Liver (tissue), 9 donors: ENCODE data around the gene TMEM59. TPM values are rescaled to one million over a fixed set of nuclear protein-coding genes. Genes with fewer than 3 reads are reported as not detected.

Experiments
- DNase-seq: peaks from one replicate; pipeline ENCODE4 v3.0.0-alpha.2; 2017; ENCODE audit warnings: low spot score
- H3K27ac ChIP-seq, 2 donors: one replicate each; pipeline ENCODE4 v1.7.0; 2013; ENCODE audit warnings: inconsistent platforms in 2 of 2, low read length in 2 of 2, control low read depth in 1 of 2, low read depth in 1 of 2, mild to moderate bottlenecking in 1 of 2
- H3K27me3 ChIP-seq, 4 donors: one replicate each; pipeline versions ENCODE4 v1.6.1 to v1.7.0; 2013; ENCODE audit warnings: low read length in 3 of 4, inconsistent platforms in 1 of 4, mild to moderate bottlenecking in 1 of 4, moderate library complexity in 1 of 4; ENCODE audit not compliant: control insufficient read depth in 4 of 4, insufficient read depth in 4 of 4
- H3K36me3 ChIP-seq, 4 donors: one replicate each; pipeline versions ENCODE4 v1.6.1 to v1.7.0; 2013; ENCODE audit warnings: low read length in 3 of 4, mild to moderate bottlenecking in 3 of 4, low read depth in 1 of 4, moderate library complexity in 1 of 4; ENCODE audit not compliant: control insufficient read depth in 4 of 4, insufficient read depth in 3 of 4
- H3K4me1 ChIP-seq, 4 donors: one replicate each; pipeline versions ENCODE4 v1.6.1 to v1.7.0; 2013; ENCODE audit warnings: low read length in 3 of 4, mild to moderate bottlenecking in 3 of 4, moderate library complexity in 1 of 4; ENCODE audit not compliant: control insufficient read depth in 4 of 4, insufficient read depth in 4 of 4
- H3K4me3 ChIP-seq, 3 donors: one replicate each; pipeline versions ENCODE4 v1.6.1 to v1.7.0; 2013; ENCODE audit warnings: low read length in 3 of 3, control low read depth in 1 of 3, low read depth in 1 of 3, mild to moderate bottlenecking in 1 of 3
- H3K9ac ChIP-seq, 2 donors: one replicate each; pipeline ENCODE4 v1.7.0; 2013; ENCODE audit warnings: low read length in 2 of 2, mild to moderate bottlenecking in 2 of 2, moderate library complexity in 2 of 2, control low read depth in 1 of 2, low read depth in 1 of 2
- H3K9me3 ChIP-seq, 4 donors: one replicate each; pipeline versions ENCODE4 v1.6.1 to v1.7.0; 2013; ENCODE audit warnings: low read length in 3 of 4; ENCODE audit not compliant: control insufficient read depth in 4 of 4
- ATF3 ChIP-seq: IDR thresholded peaks from 2 replicates; pipeline ENCODE4 v1.6.1; 2016; ENCODE audit warnings: antibody characterized with exemption
- CTCF ChIP-seq: fragments of 150-350 bp; IDR thresholded peaks from 2 replicates; pipeline ENCODE4 v1.5.1; 2017; ENCODE audit warnings: improper control_type of control experiment, low read depth, low read length; ENCODE audit not compliant: missing input control
- EGR1 ChIP-seq, 2 donors: IDR thresholded peaks; 2 replicates each; pipeline ENCODE4 v1.6.1; 2016 to 2018; ENCODE audit warnings: antibody characterized with exemption in 2 of 2, low read depth in 2 of 2
- FOXA1 ChIP-seq: IDR thresholded peaks from 2 replicates; pipeline ENCODE4 v1.6.1; 2016; ENCODE audit warnings: antibody characterized with exemption
- FOXA2 ChIP-seq: IDR thresholded peaks from 2 replicates; pipeline ENCODE4 v1.6.1; 2016; ENCODE audit warnings: antibody characterized with exemption
- GABPA ChIP-seq, 2 donors: IDR thresholded peaks in 1 of 2; conservative IDR thresholded peaks in 1 of 2; 2 replicates each; pipeline ENCODE4 v1.6.1; 2016; ENCODE audit warnings: antibody characterized with exemption in 2 of 2, mild to moderate bottlenecking in 1 of 2, moderate library complexity in 1 of 2
- HNF4A ChIP-seq, 2 donors: conservative IDR thresholded peaks; 2 replicates each; pipeline ENCODE4 v1.6.1; 2016; ENCODE audit warnings: antibody characterized with exemption in 2 of 2, mild to moderate bottlenecking in 2 of 2
- HNF4G ChIP-seq: IDR thresholded peaks from 2 replicates; pipeline ENCODE4 v1.6.1; 2016; ENCODE audit warnings: antibody characterized with exemption
- JUND ChIP-seq, 2 donors: IDR thresholded peaks; 2 replicates each; pipeline ENCODE4 v1.6.1; 2016; ENCODE audit warnings: antibody characterized with exemption in 2 of 2
- NR2F2 ChIP-seq: IDR thresholded peaks from 2 replicates; pipeline ENCODE4 v1.6.1; 2016; ENCODE audit warnings: antibody characterized with exemption
- RAD21 ChIP-seq, 2 donors: IDR thresholded peaks; 2 replicates each; pipeline ENCODE4 v1.6.1; 2016; ENCODE audit warnings: antibody characterized with exemption in 2 of 2, mild to moderate bottlenecking in 2 of 2
- RXRA ChIP-seq, 2 donors: IDR thresholded peaks; 2 replicates each; pipeline ENCODE4 v1.6.1; 2017 to 2018; ENCODE audit warnings: antibody characterized with exemption in 2 of 2, mild to moderate bottlenecking in 1 of 2
- SP1 ChIP-seq: IDR thresholded peaks from 2 replicates; pipeline ENCODE4 v1.6.1; 2018; ENCODE audit warnings: antibody characterized with exemption, mild to moderate bottlenecking
- TAF1 ChIP-seq: conservative IDR thresholded peaks from 2 replicates; pipeline ENCODE4 v1.6.1; 2016; ENCODE audit warnings: antibody characterized with exemption, mild to moderate bottlenecking
- YY1 ChIP-seq: IDR thresholded peaks from 2 replicates; pipeline ENCODE4 v1.6.1; 2016; ENCODE audit warnings: antibody characterized with exemption, mild to moderate bottlenecking
- WGBS: extraction: QIAGEN DNeasy Blood & Tissue Kit; methylation state at CpG from one replicate; pipeline ENCODE4 v1.1.7; 2013; 5-methylcytosine and 5-hydroxymethylcytosine counted together
- polyA plus RNA-seq, 2 donors: library from polyadenylated mRNA; stranded (reverse) in 1 of 2; unstranded in 1 of 2; fragments of 200-250 nt in 1 of 2; fragments of >200 nt in 1 of 2; fragmentation: Nextera tagmentation in 1 of 2; extraction: Ambion mirVana in 1 of 2; gene quantifications; one replicate each; pipeline versions ENCODE4 v1.2.1 to v1.2.3, GENCODE V29; 2013 to 2015
- total RNA-seq, 2 donors: library from RNA; depleted of rRNA; stranded (reverse); fragments of >200 nt; gene quantifications; one replicate each; pipeline ENCODE4 v1.2.3, GENCODE V29; 2014
- TF ChIP-seq, protein P1 (sequence below): IDR thresholded peaks from 2 replicates; pipeline ENCODE4 v1.6.1; 2016; ENCODE audit warnings: antibody characterized with exemption
- TF ChIP-seq, protein P2 (sequence below): IDR thresholded peaks from 2 replicates; pipeline ENCODE4 v1.6.1; 2016; ENCODE audit warnings: antibody characterized with exemption
- TF ChIP-seq, protein P3 (sequence below): IDR thresholded peaks from 2 replicates; pipeline ENCODE4 v1.6.1; 2016; ENCODE audit warnings: antibody characterized with exemption, mild to moderate bottlenecking
- donor health status: healthy.
- donor health status: healthy.
- donor health status: healthy.
- donor health status: healthy.
- donor health status: healthy.

TMEM59 gene
- total and polyA plus RNA-seq, 4 donors = 255 to 436 (median 279) TPM

GRCh38 chr1:54045496-54045895, 7.5 kb downstream of the TMEM59 start:
- Histone ChIP-seq H3K27ac (no peak overlapping the region), H3K4me3 (no peak overlapping the region), H3K9me3 (no peaks in the 10 kb centered on the region), H3K9ac (no peak overlapping the region), H3K27me3 (no peaks in the 10 kb centered on the region), H3K4me1 (peaks cover 0 to 11% (median 4%) of the 10 kb centered on the region in 4 donors), H3K36me3 (peaks cover 3 to 26% (median 23%) of the 10 kb centered on the region in 4 donors)
- 95% methylated on average over 2 of the region's 2 CpGs for WGBS
- TF ChIP-seq TAF1 (no peak), RXRA (IDR thresholded peaks at IDR 0.05) (no peak), HNF4A (conservative IDR thresholded peaks at IDR 0.05) (no peak), NR2F2 (no peak), YY1 (no peak), FOXA2 (no peak), JUND (IDR thresholded peaks at IDR 0.05) (no peak), HNF4G (no peak), RAD21 (IDR thresholded peaks at IDR 0.05) (no peak)
- TF ChIP-seq, protein P1, sequence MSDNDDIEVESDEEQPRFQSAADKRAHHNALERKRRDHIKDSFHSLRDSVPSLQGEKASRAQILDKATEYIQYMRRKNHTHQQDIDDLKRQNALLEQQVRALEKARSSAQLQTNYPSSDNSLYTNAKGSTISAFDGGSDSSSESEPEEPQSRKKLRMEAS = no peak
- TF ChIP-seq, protein P2, sequence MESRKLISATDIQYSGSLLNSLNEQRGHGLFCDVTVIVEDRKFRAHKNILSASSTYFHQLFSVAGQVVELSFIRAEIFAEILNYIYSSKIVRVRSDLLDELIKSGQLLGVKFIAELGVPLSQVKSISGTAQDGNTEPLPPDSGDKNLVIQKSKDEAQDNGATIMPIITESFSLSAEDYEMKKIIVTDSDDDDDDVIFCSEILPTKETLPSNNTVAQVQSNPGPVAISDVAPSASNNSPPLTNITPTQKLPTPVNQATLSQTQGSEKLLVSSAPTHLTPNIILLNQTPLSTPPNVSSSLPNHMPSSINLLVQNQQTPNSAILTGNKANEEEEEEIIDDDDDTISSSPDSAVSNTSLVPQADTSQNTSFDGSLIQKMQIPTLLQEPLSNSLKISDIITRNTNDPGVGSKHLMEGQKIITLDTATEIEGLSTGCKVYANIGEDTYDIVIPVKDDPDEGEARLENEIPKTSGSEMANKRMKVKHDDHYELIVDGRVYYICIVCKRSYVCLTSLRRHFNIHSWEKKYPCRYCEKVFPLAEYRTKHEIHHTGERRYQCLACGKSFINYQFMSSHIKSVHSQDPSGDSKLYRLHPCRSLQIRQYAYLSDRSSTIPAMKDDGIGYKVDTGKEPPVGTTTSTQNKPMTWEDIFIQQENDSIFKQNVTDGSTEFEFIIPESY = no peak
- TF ChIP-seq, protein P3, sequence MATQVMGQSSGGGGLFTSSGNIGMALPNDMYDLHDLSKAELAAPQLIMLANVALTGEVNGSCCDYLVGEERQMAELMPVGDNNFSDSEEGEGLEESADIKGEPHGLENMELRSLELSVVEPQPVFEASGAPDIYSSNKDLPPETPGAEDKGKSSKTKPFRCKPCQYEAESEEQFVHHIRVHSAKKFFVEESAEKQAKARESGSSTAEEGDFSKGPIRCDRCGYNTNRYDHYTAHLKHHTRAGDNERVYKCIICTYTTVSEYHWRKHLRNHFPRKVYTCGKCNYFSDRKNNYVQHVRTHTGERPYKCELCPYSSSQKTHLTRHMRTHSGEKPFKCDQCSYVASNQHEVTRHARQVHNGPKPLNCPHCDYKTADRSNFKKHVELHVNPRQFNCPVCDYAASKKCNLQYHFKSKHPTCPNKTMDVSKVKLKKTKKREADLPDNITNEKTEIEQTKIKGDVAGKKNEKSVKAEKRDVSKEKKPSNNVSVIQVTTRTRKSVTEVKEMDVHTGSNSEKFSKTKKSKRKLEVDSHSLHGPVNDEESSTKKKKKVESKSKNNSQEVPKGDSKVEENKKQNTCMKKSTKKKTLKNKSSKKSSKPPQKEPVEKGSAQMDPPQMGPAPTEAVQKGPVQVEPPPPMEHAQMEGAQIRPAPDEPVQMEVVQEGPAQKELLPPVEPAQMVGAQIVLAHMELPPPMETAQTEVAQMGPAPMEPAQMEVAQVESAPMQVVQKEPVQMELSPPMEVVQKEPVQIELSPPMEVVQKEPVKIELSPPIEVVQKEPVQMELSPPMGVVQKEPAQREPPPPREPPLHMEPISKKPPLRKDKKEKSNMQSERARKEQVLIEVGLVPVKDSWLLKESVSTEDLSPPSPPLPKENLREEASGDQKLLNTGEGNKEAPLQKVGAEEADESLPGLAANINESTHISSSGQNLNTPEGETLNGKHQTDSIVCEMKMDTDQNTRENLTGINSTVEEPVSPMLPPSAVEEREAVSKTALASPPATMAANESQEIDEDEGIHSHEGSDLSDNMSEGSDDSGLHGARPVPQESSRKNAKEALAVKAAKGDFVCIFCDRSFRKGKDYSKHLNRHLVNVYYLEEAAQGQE = no peak
- DNase-seq = no peak

DNA sequence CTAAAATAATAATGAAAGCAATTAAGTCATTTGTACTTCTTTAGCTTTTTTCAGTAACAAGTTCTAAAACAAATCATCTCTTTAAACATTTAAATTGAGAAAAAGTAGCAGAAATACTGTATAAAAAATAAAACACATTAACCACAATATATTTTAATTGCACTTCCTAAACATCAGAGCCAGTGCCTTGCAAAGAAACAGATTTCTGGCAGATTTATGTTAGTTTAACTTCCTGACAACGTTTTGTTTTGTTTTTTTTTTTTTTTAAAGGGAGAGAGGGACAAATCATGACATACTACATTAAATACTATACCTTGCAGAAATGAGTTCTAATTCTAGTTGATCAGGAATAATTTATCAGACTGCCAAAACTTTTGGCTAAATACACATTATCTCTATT, 11.2 kb downstream of the TMEM59 start:
- WGBS = 16% methylated on average over 1 of the region's 1 CpG
- H3K27ac ChIP-seq = no peak overlapping the region
- TF ChIP-seq RAD21 (IDR thresholded peaks at IDR 0.05) (no peak), NR2F2 (no peak), EGR1 (IDR thresholded peaks at IDR 0.05; ENCODE audit: low read depth in 2 of 2) (no peak), TAF1 (no peak), SP1 (no peak), GABPA (IDR thresholded peaks at IDR 0.05 in 1 of 2, conservative IDR thresholded peaks at IDR 0.05 in 1 of 2) (no peak), CTCF (no peak), JUND (IDR thresholded peaks at IDR 0.05) (no peak), HNF4G (no peak), ATF3 (no peak), HNF4A (conservative IDR thresholded peaks at IDR 0.05) (no peak), YY1 (no peak), FOXA1 (no peak), RXRA (IDR thresholded peaks at IDR 0.05) (no peak)
- TF ChIP-seq, protein P2 = no peak
- TF ChIP-seq, protein P3 = no peak
- TF ChIP-seq, protein P1 = no peak

More for the DNA sequence above, 11.2 kb downstream of the TMEM59 start:
- Histone ChIP-seq H3K4me1 (peaks cover 0 to 2% (median 0%) of the 10 kb centered on the region in 4 donors), H3K9me3 (no peaks in the 10 kb centered on the region), H3K27me3 (no peaks in the 10 kb centered on the region), H3K4me3 (no peak overlapping the region), H3K36me3 (peaks cover 5 to 55% (median 51%) of the 10 kb centered on the region in 4 donors), H3K9ac (no peak overlapping the region)
- no peak for DNase-seq
